Activated CD8-positive, alpha-beta memory T cell treated with anti-CD3 and anti-CD28 coated beads, Interleukin-2, amount 50 U/mL, for 24 hours (primary cell): ENCODE data around the gene TBX2.

Source experiments
- DNase-seq: peaks from one replicate; pipeline ENCODE4 v3.0.0-alpha.2; 2020; ENCODE audit errors: extremely low read depth

TBX2 gene

DNA sequence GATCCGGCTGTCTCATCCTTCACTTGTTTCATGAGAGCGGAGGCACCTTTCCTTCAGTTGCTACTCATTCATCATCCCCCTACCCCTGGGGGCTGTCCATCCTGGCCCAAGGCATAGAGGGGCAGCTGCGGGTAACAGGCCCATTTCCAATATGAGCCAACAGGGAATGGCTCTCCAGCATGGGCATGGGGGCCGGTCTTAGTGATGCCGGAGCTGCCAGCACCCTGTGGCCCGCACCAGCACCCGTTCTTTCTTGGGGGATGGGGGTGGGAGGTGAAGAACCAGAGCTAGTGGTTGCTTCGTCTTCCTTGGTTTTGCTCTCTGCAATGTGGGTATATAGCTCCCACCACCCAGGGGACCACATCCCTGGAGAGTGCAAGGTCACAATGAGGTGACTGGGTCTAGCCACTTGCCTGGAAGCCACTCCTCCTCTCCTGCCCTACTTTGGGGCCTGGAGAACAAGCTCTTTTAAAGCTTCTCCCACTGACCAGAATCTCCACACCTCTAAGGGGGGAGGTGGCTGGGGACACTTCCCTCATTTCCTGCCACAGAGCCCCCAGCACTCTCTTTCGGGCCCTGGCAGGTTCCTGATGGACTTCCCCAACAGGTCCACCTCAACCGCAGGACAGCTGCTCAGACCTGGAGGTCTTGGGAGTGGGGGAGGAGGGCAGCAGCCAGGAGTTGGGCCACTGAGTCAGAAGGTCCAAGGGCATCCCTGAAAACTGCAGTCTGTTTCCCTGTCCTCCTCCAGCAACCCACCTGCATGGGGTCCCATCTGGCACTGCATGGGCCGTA, 11.9 kb upstream of the TBX2 start:
- DNase-seq = no peak

DNA sequence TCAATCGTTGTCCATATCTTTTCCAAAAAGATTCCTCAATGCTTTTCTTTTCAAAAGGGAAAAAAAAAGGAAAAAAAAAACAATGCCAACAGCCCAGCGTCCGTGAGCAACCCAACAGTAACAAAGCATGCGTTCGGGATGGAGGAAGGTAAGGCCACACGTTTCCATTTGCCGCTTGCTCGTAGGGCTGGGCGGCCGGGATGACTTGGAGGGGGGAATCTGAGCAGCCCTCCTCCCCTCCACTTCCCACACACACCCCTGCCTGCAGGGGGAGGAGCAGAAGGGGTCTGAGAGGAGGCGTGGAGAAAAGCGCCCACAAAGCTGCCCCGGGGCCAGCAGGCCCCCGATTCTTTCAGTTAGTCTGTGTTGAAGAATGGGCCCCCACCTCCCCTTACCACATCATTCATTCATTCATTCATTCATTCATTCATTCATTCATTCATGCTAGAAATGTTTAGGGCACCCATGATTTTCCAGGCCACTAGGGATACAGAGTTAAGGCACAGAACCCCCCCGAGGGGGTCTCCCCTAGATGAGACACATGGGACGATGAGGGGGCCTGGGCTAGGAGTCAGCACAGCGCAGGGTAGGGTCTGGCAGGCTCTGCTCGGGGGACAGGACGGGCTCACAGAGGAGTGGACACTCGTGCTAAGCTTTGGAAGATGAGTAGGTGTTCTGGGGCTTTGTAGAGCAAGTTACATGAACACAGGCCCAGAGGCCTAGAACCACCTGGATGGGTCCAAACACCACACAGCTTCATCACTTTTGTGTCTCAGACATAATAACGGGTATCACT, 10.9 kb upstream of the TBX2 start:
- no peak for DNase-seq

GRCh38 chr17:61389670-61390478, 9.8 kb upstream of the TBX2 start:
- no peak for DNase-seq

DNA sequence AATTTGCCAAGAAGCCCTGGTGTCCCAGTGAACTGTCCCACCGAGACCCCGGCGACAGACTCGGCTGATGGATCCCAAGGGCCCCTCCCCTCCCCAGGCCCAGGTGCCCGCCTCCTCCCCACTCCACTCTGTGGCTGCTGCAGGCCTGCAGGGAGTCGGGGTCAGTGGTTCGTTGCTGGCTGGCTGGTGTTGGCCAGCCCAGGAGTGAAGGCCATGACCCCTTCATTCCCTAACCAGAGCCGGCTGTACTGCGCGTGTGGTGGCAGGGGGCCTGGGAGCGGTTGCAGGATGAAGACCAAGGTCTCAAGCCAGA, 9.2 kb upstream of the TBX2 start:
- DNase-seq = no peak

- DNase-seq = no peak
Observed at GRCh38 chr17:61391595-61392291, 7.9 kb upstream of the TBX2 start.

DNA sequence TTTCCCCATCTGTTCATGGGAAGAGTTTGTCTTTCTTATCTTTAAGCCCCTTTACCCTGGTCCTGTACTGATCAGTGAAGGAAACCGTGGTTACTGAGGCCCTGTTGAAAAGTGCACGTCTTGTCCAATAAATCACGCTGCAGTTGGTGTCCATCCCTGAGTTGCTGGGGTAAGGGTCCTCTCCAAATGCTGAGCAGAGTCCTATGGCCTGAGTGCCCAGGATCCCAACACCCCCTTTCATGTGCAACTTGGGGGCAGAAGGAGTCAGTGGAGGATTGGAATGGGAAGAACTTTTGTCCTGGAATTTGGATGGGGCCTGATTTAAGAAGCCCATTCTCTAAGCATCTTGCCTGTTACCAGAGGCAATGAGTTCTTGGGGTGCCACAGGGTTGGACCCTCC, 7.0 kb upstream of the TBX2 start:
- DNase-seq = no peak

DNA sequence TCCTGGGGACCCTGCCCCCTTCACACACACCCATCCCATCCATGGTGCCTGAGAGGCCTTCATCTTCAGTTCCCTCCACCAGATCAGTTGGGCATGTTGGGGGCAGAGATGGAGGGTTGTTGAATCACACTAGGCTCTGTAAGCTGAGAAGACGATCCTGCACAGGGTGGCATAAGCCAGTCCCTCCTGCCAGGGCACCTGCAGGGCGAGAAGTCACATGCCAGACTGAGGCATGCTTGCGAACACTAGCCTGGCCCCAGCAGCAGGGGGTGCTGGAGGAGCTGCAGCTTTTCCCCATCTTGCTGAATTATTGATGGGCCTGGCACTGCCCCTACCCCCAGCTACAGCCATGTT, 6.1 kb upstream of the TBX2 start:
- DNase-seq = no peak

GRCh38 chr17:61393904-61394629, 5.6 kb upstream of the TBX2 start:
- DNase-seq = no peak

DNA sequence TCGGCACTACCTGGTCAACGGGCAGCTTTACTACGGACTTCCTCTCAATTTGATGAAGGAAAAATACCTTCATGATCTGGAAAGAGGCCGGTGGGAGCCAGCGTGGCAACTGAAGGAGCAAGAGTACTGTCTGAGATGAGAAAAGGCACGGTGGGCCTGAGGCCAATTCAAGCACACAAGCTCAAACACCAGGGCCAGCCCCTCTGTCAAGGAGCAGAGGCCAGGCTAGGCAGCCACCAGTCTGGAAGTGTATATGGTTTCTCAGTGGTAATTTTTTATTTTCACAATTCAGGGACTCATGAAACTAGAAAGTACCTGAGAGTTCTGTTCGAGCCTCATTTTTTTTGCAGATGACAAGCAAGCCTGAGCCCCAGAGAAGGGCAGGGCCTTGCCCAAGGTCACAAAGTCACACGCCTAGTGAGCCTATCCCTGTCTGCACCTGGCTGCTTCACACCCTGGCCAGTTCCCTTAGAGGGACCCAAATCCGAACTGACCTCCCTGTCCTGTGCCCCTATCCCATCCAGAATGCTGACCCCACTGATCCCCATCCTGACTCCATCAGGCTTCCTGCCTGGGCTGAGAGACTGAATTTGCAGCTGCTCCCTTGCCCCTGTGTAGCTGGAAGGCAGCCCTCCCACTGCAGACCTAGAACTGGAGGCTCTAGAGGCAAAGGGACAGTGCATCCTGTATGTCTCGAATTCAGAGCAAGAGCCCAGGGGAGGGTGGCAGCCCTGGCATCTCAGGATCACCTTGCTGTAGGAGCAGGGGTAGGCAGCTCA, 4.8 kb upstream of the TBX2 start:
- DNase-seq = no peak

DNA sequence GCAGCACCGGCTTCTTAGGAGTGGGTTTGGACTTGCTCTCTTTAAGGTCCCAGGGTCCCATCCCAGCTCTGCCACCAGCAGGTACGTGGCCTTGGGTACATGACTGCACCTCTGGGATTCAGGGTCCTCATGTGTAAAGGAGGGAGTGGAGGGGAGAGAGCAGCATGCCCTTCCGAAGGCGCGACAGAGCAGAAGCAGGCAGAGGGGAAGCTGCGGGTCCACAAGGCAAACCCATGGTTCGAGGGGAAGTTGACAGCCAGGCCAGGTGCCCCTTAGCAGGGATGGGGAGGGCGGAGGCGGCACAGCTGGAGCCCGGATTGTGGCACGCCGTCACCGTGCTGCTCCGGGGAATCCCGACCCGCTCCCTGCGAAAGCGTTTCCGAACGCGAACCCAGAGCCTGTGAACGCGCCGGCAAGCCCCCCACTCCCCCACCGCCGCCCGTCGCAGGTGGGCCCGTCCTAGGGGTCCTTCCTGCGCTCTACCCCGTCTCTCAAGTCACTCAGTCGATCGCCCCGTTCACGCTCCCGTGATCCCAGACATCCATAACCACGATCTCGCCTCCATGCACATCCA, 4.1 kb upstream of the TBX2 start:
- DNase-seq = no peak

DNA sequence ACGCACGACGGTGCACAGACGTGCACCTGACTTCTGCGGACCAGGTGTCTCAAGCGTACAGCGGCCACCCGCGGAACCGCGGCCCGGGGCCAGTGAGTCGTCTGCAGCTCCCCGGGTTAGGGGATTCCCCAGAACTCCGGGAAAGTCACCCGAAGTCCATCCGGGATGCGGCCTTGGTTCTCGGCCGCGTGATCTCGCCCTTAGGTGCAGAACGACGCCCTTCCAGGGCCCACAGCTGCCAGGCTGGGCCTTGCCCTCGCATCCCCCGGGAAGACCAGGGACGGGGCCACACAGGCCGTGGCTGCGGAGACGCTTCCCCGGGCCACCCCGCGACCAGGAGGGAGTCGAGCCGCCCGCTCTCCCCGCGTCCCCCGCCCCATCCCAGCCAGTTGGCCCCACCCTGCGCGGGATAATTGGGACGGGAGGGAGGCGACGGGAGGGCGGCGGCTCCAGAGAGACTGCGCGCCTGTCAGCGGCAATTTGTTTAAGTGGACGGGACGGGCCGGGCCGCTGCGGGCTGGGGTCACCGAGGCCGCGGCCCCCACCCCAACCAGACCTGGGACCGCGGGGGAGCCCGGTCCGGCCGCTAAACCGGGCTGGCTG, 3.6 kb upstream of the TBX2 start:
- no peak for DNase-seq

DNA sequence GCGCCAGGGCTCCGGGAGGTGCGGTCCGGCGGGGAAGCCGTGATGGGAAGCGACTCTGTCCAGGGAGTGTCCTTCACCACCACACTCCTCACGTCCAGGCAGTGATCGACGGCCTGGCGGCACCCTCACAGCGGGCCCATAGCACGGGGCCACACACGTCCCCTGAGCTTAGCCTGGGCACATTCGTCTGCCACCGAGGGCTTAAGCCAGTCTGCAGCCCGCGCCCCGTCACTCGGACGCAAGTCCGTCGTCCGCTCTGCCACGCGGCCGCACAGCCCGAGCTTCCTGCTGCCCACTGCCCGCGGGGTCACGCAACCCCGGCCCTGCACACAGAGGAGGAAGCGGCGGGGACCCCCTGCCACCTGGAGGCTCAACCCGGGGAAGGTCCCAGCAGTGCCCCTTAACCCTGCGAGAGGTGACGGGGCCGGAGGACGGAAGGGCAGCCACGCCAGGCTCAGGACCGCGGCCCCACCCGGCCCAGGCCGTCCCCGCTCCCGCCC, 3.0 kb upstream of the TBX2 start:
- no peak for DNase-seq

- DNase-seq = no peak
Observed at GRCh38 chr17:61397086-61397842, 2.4 kb upstream of the TBX2 start.

- DNase-seq = no peak
Observed at GRCh38 chr17:61398721-61399130, 917 bp upstream of the TBX2 start.

- no peak for DNase-seq
Observed at GRCh38 chr17:61400066-61400716, 548 bp downstream of the TBX2 start.

DNA sequence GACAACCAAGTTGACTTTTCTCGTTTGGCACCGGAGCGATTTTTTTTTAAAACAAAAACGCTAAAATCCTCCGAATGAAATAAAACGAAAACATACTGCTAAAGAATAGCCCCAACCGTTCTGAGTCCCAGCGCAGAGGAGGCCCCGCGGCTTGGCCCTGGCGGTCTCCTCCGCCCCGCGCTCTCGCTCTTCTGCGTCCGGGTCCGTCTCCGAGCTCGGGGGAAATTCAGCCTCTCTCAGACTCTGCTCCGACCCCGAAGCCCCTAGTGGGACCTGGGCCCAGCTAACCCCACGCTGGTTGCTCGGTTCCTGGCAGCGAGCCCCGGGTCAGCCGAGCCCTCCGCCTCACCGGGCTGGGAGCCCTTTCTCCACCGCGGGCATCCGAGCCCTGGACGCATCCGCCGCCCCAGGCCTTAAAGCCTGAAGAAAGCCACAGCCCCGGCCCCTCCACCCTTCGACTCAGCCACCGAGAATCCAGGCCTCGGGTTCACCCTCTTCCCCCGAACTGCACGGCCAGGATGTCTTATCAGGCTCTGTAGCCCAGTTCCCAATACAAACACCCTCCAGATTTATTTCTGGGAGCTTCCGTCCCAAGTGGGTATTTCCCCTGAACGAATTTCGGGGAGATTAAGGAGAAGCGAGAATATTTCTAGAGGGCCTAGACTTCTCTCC, 1.2 kb downstream of the TBX2 start:
- no peak for DNase-seq

- DNase-seq = no peak
Observed at GRCh38 chr17:61401389-61402072, 1.9 kb downstream of the TBX2 start.
